Upper lobe of left lung (tissue), 4 donors: Measurements from ENCODE around the gene NGEF.

Source experiments
- EP300 ChIP-seq, 4 donors: sonication (generic); formaldehyde crosslinking; IDR thresholded peaks; one replicate each; pipeline ENCODE4 v1.5.1; 2017; ENCODE audit warnings: antibody characterized with exemption in 4 of 4, control low read depth in 2 of 4
- POLR2A ChIP-seq, 4 donors: fragments of 450-650 bp; IDR thresholded peaks; one replicate each; pipeline ENCODE4 v1.5.1; 2016 to 2017; ENCODE audit warnings: antibody characterized with exemption in 4 of 4, mild to moderate bottlenecking in 2 of 4
- POLR2AphosphoS5 ChIP-seq, 2 donors: sonication (generic); formaldehyde crosslinking; IDR thresholded peaks; one replicate each; pipeline ENCODE4 v1.5.1; 2017; ENCODE audit warnings: antibody characterized with exemption in 2 of 2
- TF ChIP-seq, protein P1 (sequence below), 6 experiments: fragments of 450-650 bp in 4 of 6; fragments of 200-600 bp in 2 of 6; sonication (generic) in 2 of 6; IDR thresholded peaks; one replicate each; pipeline ENCODE4 v1.5.1; 2016 to 2019; ENCODE audit warnings: antibody characterized with exemption in 6 of 6

DNA sequence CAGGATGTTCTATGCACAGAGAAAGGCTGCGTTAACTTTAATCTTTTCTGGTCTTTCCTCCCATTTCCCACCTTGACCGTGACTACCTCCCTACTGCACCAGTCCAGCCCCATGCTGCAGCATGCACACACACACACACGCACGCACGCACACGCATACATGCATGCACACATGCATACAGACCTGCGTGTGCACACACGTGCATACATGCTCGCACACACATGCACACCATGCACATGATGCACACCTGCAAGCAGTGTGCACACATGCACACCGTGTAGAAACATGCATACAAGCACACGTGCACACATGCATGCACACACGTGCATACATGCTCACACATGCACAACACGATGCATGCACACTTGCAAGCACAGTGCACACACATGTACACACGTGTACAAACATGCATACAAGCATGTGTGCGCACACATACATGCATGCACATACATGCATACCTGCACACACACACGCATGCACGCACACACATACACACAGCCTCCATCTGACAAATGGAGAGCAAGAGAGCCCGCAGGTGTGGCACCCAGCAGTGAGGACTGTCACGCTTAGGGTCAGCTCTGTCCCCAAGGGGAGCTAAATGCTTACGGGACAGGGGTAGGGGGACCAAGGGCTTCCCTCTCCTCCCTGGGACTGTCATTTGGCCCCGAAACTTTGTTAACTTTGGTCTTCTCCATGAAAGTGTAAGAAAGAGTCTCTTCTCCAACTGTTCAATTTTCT lies 124.8 kb downstream of the NGEF start:
- TF ChIP-seq, protein P1, sequence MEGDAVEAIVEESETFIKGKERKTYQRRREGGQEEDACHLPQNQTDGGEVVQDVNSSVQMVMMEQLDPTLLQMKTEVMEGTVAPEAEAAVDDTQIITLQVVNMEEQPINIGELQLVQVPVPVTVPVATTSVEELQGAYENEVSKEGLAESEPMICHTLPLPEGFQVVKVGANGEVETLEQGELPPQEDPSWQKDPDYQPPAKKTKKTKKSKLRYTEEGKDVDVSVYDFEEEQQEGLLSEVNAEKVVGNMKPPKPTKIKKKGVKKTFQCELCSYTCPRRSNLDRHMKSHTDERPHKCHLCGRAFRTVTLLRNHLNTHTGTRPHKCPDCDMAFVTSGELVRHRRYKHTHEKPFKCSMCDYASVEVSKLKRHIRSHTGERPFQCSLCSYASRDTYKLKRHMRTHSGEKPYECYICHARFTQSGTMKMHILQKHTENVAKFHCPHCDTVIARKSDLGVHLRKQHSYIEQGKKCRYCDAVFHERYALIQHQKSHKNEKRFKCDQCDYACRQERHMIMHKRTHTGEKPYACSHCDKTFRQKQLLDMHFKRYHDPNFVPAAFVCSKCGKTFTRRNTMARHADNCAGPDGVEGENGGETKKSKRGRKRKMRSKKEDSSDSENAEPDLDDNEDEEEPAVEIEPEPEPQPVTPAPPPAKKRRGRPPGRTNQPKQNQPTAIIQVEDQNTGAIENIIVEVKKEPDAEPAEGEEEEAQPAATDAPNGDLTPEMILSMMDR (IDR thresholded peaks at IDR 0.05) = no peak
- TF ChIP-seq POLR2AphosphoS5 (IDR thresholded peaks at IDR 0.05) (no peak), POLR2A (IDR thresholded peaks at IDR 0.05) (no peak), EP300 (IDR thresholded peaks at IDR 0.05) (no peak)
